Effector CD4-positive, alpha-beta T cell (primary cell): ENCODE measurements around the gene PDC. TPM values are rescaled to one million over a fixed set of nuclear protein-coding genes. Genes with fewer than 3 reads are reported as not detected.

Source experiments
- DNase-seq: peaks from one replicate; pipeline ENCODE4 v3.0.0-alpha.2; 2020
- total RNA-seq: gene quantifications from one replicate; lab custom pipeline; 2026; lab: John Stamatoyannopoulos, UW

PDC gene
- total RNA-seq, result not detected

- DNase-seq, result no peak
Observed at GRCh38 chr1:186461014-186461413, at the start of gene PDC. Gene PDC (minus strand): TSS chr1:186461114. CDS start chr1:186449459, 11,655 bp downstream.

- no peak for DNase-seq
Observed at GRCh38 chr1:186503190-186503589, 42.3 kb upstream of the PDC start.

GRCh38 chr1:186502087-186502486, 41.2 kb upstream of the PDC start:
- DNase-seq, result no peak

GRCh38 chr1:186500804-186501203, 39.9 kb upstream of the PDC start:
- no peak for DNase-seq

GRCh38 chr1:186499571-186499970, 38.7 kb upstream of the PDC start:
- no peak for DNase-seq

- DNase-seq, result no peak
Observed at GRCh38 chr1:186498695-186499389, 37.9 kb upstream of the PDC start.

- DNase-seq, result no peak
Observed at GRCh38 chr1:186498071-186498470, 37.2 kb upstream of the PDC start.

- no peak for DNase-seq
Observed at GRCh38 chr1:186497651-186498050, 36.7 kb upstream of the PDC start.

- DNase-seq, result no peak
Observed at GRCh38 chr1:186496171-186496851, 35.4 kb upstream of the PDC start.

- DNase-seq, result no peak
Observed at GRCh38 chr1:186494832-186495271, 33.9 kb upstream of the PDC start.

GRCh38 chr1:186492531-186493291, 31.8 kb upstream of the PDC start:
- no peak for DNase-seq

- DNase-seq, result no peak
Observed at GRCh38 chr1:186491336-186491735, 30.4 kb upstream of the PDC start.

GRCh38 chr1:186487163-186487562, 26.2 kb upstream of the PDC start:
- no peak for DNase-seq

- no peak for DNase-seq
Observed at GRCh38 chr1:186486061-186486460, 25.1 kb upstream of the PDC start.

GRCh38 chr1:186483561-186483960, 22.6 kb upstream of the PDC start:
- no peak for DNase-seq

GRCh38 chr1:186482661-186483255, 21.8 kb upstream of the PDC start:
- no peak for DNase-seq

- no peak for DNase-seq
Observed at GRCh38 chr1:186481303-186481888, 20.5 kb upstream of the PDC start.

- no peak for DNase-seq
Observed at GRCh38 chr1:186479162-186479561, 18.2 kb upstream of the PDC start.

- no peak for DNase-seq
Observed at GRCh38 chr1:186476264-186477040, 15.5 kb upstream of the PDC start.

- no peak for DNase-seq
Observed at GRCh38 chr1:186474208-186474607, 13.3 kb upstream of the PDC start.

- no peak for DNase-seq
Observed at GRCh38 chr1:186473047-186473446, 12.1 kb upstream of the PDC start.

- DNase-seq, result no peak
Observed at GRCh38 chr1:186465946-186466345, 5.0 kb upstream of the PDC start.
